IPS-18c (cell line): ENCODE results near the gene FRMPD3.
"Not testable (repeated sequence)": the region's sequence is repeated elsewhere in the genome, so short reads cannot be mapped to it uniquely, and the experiment has no call there.

Source experiments
- H3K4me3 ChIP-seq: 2 replicates; pipeline ENCODE4 v1.7.0; 2013; ENCODE audit warnings: low read depth, mild to moderate bottlenecking, low read length, moderate library complexity; ENCODE audit not compliant: insufficient read depth
- H3K9me3 ChIP-seq: one replicate; pipeline ENCODE4 v1.6.1; 2013; ENCODE audit warnings: mild to moderate bottlenecking, low read length, moderate library complexity; ENCODE audit not compliant: control insufficient read depth, insufficient read depth

The FRMPD3 gene

DNA sequence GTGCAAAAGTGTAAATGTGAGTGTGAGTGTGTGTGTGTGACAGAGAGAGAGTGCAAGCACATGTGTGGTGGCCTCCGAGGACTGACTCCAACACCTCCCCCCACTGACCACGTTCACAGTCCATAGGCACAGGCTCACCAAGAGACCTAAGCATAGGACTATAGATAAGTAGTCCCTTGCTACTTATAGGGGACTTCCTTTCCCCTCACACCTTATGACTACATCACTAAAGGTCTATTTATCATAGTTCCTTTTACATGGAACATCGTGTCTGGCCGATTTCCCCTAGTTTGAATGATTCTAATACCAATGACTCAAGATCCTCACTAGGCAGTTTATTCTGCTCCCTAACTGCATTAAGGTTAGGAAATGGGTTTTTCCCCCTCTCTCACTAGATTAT, 17.8 kb downstream of the FRMPD3 start:
- Histone ChIP-seq H3K9me3 (no peaks in the 10 kb centered on the region), H3K4me3 (no peak overlapping the region)

DNA sequence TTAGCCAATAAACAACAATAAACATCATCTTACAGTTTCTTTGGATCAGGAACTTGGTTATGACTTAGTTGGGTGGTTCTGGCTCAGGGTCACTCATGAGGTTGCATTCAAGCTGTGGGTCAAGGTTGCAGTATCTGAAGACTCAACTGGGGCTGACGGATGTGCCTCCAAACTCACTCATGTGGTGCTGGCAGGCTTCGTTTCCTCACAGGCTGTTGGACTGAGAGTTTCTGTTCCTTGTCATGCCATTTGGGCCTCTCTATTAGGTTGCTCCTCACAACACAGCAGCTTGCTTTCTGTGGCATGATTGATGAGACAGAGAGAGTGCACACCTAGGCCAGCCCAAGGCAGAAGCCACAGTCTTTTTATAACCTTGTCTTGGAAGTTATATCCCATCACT, 20.7 kb downstream of the FRMPD3 start:
- H3K9me3 ChIP-seq, result no peaks in the 10 kb centered on the region
- no peak overlapping the region for H3K4me3 ChIP-seq

DNA sequence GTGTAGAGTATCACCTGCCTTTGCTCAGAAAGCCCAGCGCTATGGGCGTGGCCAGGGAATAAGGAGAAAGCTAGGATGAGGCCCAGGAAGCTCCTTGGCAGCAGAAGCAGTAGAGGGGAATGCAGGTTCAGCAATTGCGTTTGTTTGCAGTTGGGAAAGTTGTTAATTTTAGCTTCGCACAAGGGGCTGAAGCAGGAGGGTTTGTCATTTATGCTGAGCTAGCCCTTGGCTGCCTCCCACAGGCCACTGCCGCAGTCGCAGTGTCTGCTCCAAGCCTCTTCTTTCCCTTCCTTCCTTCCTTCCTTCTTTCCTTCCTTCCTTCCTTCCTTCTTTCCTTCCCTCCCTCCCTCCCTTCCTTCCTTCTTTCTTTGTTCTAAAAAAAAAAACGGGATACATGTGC, 21.5 kb downstream of the FRMPD3 start:
- no peak overlapping the region for H3K4me3 ChIP-seq

DNA sequence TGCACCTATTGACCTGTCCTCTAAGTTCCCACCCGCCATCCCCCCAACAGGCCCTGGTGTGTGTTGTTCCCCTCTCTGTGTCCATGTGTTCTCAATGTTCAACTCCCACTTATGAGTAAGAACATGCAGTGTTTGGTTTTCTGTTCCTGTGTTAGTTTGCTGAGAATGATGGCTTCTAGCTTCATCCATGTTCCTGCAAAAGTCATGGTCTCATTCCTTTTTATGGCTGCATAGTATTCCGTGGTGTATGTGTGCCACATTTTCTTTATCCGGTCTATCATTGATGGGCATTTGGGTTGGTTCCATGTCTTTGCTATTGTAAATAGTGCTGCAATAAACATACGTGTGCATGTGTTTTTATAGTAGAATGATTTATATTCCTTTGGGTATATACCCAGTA, 22.0 kb downstream of the FRMPD3 start:
- not testable (repeated sequence) for H3K4me3 ChIP-seq

More for the DNA sequence above, 21.5 kb downstream of the FRMPD3 start:
- H3K9me3 ChIP-seq, result no peaks in the 10 kb centered on the region

DNA sequence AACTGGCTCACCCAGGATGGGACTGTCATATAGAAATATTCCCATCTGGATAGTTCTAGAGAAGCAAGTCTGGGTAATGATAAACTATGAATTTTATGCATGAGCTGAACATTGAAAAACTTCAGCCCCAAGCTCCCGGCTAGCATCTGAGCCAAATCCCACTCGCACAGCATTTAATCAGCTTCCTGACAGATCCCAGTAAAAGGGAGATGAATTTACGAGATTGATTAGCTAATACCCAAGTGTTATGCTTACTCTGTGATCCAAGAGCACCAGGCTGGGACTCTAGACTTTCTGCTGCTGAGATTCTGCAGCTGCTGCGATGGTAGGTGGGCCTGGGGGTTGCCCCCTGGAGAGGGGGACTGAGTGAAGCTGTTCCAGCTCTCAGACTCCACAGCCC, 28.0 kb downstream of the FRMPD3 start:
- Histone ChIP-seq H3K4me3 (no peak overlapping the region), H3K9me3 (no peaks in the 10 kb centered on the region)

More for the DNA sequence above, 22.0 kb downstream of the FRMPD3 start:
- not testable (repeated sequence) for H3K9me3 ChIP-seq

DNA sequence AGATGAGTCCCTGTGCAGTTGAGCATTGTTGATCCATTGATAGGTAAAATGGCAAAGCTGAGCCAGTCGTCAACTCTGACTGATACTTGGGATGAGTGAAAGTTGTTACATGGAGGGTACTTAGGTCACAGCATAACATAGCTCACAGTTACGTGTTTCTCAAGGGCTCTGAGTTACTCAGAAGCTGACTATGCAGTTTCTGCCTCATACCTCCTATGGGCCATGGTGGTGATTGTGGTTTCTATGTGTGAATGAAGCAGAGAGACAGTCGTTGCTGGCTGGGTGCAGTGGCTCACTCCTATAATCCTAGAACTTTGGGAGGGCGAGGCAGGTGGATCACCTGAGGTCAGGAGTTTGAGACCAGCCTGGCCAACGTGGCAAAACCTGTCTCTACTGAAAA, 30.8 kb downstream of the FRMPD3 start:
- Histone ChIP-seq H3K9me3 (no peaks in the 10 kb centered on the region), H3K4me3 (no peak overlapping the region)

DNA sequence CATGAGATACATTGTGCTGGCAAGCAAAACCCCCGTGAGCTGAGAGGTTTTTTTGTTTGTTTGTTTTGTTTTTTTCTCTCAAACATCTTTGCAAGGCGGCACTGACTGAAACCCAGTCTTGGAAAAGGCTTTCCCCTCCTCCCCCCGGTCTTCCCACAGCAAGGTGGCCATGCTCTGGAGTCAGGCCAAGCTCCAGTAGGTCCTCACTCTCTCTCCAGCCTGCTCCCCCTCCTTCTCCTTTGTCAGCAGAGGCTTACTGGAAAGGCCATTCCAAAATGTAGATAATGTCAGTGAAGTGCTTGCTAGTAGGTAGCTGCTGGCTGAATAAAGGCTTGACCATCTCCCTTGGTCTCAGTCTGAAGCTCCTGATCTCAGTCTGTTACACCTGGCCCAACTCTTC, 32.6 kb downstream of the FRMPD3 start:
- H3K4me3 ChIP-seq, result no peak overlapping the region
- no peaks in the 10 kb centered on the region for H3K9me3 ChIP-seq

DNA sequence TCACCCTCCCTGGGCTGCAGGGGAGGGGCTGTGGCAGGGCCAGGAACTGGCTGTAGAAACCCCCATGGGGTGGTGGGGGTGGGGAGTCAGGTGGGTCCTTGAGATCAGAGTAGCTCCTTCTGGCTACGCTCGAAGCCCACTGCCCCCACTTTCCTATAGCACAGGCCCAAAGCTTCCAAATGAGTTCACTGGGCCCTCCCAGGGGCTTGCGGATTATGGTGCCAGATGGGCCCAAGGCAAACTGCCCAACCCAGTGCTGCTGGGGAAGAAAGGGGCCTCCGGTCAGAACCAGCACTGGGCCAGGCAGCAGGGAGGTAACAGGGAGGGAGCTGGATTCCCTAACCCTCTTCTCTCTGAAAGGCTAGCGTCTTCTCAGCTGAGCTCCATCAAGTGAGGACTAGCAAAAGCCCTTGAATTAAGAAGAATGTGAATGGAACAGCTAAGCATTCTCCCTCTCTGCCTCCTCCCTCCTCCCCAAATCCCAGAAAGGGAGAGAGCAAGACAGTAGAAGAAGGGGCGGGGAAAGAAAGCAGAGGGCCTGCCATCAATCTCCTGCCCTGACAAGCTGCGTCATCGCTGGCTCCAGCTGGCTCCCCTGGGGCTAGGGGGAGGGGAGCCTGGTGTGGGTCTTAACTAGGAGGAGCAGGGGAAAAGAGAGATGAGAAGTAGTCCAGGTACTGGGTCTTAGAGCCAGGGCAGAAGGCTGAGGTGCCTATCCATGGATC, 34.7 kb downstream of the FRMPD3 start:
- Histone ChIP-seq H3K9me3 (no peaks in the 10 kb centered on the region), H3K4me3 (no peak overlapping the region; the same call in 1 of the 2 replicates)

DNA sequence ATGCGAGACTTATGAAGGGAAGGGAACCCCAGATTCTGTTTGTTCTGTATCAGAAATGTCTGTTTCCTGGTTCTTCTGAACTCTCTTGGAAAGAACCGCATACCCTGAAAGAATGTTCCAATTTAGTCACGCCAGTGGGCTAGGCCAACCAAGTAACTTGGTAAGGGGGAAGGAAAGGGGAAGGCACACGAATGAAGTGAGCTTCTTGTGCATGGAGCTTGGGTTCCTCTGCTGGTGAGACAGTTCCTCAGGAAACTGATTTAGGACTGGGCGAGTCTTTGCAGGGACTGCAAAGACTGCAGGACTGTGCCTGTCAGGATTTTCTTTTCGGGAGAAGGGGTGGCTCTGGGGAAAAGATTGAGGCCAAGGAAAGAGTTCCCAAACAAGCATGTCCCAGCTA, 35.6 kb downstream of the FRMPD3 start:
- no peaks in the 10 kb centered on the region for H3K9me3 ChIP-seq
- H3K4me3 ChIP-seq, result no peak overlapping the region

DNA sequence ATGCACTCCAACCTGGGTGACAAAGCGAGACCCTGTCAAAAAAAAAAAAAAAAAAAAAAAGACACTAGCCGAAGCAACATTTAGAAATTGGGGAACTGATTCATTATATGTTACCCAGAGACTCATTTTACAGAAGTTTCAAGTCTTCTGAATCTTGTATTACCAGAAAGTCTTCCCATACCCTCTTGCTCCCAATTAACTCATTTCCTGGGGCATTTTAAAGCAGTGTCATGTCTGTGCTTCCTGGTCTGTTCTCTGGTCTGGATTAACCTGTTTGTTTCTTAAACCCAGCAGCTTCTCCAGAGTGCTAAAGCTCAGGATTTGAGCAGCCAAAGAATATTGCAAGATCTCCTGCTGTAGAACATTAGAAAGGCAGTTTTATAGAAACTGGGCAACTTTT, 43.7 kb downstream of the FRMPD3 start:
- Histone ChIP-seq H3K9me3 (no peaks in the 10 kb centered on the region), H3K4me3 (no peak overlapping the region)

DNA sequence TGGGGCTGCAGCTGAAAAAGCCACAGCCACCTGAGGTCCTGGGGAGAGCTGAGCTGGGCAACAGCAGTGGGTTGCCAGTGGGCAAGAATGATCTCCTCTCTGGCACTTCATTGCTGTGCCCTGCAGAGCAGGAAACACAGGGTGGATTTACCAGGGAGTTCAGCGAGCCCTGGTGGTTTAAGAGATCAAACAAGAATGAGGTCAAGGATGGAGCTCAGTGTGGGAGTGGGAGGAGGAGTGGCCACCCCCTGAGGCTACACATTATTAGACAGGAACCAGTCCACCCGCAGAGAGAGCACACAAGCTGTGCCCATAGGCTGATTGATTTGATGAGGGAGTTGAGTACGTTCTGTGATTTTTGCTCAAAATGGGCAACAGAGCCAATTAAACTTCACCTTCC, 47.3 kb downstream of the FRMPD3 start:
- H3K9me3 ChIP-seq, result no peaks in the 10 kb centered on the region
- no peak overlapping the region for H3K4me3 ChIP-seq
